HG02970 (cell line): ENCODE data around the gene OTOF.

Experiments
- ATAC-seq: cut with Tn5 transposase; IDR thresholded peaks from one replicate; pipeline ENCODE4 v1.9.1; 2021; ENCODE audit warnings: mild to moderate bottlenecking, moderate library complexity, moderate number of reproducible peaks; ENCODE audit not compliant: unreplicated experiment, low FRiP score

The OTOF gene

DNA sequence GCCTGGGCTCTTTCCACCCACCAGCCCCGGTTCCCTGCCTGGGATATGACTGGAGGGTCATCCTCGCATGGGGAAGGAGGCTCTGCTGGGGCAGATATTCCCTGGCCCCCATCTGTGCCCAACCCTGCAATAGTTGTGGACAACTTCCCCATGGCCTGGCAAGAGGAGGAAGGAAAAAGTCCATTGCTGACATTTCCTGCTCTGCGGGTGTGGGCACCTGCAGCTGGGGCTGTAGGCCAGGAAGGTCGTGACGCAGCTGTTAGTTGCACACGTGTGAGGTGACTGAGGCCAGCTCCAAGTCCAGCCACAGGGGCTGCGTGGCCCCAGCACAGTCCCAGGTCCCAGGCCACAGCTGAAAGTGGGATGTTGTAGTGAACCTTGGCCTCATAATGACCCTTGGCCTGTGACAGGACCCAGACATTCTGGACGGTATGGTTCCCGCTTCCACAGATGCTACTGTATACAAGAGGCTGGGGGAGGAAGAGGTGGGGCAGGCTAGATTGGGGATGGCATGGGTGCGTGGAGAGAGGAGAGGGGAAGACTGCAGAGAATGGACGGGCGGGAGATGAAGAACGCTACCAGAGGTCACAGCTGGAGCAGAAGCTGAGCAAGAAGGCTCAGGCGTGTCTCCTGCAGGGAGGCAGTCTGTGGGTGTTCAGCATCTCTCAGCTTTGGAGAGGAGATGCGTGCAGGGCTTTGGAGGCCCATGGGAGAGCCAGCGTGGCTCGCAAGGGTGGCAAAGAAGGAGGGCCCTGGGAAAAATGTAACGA lies 22.1 kb downstream of the OTOF start:
- ATAC-seq, result no peak

DNA sequence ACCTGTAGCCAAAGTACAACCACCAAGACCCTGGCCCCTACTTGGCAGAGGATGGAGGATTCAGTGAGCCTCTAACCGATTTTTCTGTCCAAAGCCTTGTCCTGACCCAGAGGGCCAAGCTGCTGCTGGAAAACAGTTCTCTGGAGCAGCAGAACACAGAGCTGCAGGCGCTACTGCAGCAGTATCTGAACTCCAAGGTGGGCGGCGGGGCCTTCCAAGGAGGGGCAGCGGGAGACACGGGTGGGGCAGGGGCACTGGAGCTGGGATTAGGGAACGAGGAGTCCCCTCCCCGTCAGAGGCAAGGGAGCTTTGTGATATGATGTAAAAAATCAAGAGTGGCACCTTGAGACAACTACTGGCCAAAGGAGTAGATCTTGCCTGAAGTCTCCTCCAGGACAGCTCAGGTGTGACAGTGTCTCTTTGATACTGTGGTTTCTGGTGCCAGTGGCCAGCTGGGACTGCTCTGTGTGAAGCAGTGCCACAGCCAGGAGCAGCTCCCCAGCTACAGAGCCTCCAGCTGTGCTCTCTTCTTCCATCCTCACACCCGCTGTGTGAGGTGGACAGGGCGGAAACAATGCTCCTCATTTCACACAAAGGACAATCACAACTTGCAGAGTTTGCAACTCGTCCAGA lies 22.8 kb downstream of the OTOF start:
- ATAC-seq, result no peak

DNA sequence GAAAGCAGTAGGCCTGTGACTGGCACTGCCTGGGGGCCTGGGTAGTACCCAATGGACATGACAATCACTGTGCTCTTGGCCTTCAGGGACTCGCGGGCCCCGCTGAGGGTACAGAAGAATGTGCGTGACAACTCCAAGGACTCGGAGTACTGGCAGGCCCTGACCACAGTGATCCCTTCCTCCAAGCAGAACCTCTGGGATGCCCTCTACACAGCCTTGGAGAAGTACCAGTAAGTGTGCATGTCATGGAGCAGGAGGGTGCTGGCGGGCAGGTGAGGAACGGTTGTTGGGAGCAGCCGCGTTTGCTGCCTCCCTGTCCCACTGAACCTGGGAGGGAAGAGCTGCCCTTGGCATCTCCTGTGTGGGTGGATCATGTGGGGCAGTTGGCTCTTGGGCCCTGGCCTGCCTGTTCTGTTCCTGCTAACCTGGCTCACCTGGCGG lies 23.3 kb downstream of the OTOF start:
- no peak for ATAC-seq

DNA sequence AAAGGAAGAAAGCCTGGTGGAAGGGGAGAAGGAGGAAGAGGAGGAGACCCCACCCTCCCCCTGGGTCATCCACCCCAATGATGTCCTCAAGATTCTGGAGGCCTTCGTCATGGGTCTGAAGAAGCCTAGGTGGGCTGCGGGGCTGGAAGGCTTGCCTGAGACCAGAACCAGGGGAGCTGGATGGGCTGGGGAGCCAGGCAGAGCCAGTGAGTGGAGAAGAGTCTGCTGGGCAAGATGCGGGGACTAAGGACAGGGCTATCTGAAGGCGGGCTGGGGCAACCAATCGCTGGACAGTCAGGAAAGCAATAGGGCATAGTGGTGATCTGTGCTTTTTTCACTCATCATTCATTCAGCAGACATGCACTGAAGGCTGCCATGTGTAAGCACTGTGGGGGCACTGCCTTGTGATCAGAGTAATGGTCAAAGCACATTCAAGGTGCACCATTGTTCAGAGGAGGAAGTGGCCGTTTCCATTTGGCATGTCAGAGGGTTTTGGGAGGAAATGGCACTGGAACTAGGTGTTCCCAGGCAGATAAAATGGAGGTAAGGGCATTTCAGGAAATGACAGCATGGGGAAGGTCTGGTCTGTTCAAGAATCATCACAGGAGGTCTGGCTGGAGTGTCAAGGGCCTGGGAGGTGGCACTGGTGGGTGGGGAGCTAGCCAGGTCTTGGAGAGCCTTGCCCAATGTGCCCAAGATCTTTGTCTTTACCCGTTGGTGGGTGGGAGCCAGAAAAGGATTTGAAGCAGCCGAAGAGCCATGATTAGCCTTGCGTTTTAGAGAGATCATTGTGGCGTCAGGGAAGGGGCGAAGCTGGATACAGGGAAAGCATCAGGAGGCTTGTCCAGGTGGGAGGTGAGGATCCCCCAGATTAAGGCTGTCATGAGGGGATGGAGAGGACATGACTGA lies 24.2 kb downstream of the OTOF start:
- ATAC-seq, result no peak

DNA sequence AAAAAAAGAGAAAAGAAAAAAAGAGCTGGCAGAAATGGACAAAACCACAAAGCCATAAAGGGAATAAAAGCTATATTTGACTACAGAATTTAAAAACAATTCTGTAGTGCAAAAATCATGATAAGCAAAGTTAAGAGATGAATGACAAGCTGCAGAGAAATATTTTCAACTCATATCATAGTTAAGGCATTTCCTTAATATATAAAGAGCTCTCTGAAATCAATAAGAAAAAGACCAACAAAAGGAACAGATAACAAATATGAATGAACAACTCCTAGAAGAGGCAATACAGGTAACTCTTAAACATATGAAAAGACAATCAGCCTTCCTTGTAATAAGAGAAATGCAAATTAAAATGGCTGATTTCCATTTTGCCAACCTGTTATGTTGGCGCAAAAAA lies 26.2 kb downstream of the OTOF start:
- ATAC-seq, result no peak

DNA sequence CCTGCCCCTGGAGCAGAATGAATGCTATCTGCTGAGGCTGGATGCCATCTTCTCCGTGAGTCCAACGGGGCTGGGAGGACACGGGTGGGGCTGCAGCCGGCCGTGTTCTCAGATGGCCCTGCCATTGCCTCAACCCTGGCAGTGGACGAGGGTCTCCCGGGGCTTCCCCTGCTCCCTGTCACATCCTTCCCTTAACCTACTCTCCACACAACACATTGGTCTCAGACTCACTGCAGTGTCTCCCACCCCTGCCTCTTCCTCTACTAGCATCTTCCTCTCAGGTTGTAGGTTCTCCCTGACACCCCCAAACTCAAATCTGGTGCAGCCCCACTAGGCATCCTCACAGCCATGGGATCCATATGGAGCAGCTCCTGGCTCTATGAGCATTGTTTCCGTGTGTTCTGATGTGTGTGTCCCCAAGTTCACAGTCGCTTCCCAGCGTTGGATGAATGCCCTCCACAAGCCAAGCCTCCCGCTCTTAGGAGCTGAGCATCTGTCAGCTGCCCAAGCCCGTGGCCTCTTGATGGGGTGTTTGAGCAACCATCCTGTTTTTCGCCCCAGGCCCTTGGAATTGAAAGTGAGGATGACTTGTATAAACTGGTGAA lies 27.8 kb downstream of the OTOF start:
- ATAC-seq, result no peak

DNA sequence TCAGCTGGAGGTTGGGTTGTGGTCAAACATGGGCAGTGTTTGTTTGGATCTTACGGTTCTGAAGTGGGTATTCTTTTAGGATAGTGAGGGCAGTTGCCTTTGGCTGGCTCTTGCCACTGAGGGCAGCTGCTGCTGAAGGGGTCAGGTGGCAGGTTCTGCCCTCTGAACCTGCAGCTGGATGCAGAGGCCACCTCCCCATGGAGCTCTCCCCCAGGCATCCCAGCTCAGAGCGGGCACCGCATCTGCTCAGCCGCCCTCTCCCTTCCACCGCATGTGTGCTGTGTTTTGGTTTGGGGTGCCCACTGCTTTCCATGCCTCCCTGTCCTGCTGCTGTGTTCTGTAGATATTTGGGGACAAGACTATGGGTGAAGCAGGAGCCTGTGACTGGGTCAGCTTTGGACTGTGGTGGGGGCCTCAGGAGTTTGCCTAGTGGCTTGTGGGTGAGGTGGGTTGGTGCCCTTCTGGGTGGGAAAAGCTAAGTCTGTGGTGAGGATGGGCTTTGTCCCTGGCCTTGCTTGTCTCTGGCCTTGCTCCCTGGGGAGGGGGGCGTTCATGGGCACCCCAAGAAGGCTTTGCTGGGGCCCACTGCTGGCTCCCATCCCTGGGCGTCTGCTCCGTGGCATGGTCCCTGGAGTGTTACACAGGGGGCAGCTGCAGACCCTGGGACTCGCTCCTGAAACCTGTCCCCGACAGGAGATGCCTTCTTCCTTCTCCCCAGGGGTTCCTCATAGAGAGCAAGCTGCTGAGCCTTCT lies 28.5 kb downstream of the OTOF start:
- ATAC-seq, result no peak

DNA sequence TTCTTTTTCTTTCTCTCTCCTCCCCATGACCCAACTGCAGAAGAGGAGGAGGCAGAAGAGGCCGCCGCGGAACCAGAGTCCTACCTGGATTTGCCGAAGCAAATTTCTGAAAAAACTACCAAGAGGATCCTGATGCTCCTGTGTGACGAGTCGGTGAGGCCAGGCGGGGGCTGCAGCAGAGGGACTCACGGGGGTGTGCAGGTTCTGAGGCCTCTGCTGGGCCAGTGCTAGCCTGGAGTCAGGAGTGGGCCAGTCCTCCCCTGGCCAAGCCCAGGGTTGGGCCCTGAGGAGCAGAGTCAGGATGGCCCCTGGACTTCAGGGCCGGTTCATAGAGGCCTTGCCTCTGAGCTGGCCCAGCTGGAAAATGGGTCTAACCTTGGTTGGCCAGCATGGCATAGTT lies 29.3 kb downstream of the OTOF start:
- ATAC-seq, result no peak

DNA sequence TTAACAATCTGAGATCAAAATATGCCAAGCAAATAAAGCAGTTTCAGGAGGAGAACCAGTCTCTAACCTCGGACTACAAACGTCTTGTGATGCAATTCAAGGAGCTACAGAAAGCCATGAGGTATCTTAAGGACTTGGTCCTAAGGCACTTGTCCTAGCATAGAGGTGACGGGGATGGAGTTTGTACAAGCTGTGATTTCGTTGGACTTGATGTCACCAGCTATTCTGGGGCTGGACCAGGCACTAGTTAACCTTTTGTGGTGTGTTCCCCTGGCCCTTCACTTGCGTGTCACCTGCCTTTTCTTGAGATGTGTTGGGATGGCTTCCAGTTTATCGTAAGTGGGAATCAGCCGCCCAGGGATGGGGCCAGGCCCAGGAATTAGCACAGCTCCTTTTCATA lies 33.7 kb downstream of the OTOF start:
- no peak for ATAC-seq

DNA sequence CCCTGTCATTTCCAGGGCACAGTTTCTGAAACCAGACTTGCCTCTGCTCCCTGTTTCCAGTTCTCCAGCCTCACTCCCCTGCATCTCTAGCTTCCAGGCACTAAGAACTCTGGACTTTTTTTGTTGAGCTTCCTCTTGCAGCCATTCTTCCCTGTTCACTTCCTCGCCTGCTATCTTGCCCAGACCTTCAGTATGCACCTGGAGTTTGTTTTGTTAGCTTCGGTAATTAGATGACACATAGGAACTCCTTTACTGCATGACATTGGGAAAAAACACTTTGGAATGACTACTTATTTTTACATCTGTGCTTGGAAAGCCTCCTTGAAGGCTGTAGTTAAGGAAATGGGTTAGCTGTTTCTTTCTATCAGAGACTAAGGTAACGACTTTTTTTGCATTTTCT lies 35.2 kb downstream of the OTOF start:
- no peak for ATAC-seq

DNA sequence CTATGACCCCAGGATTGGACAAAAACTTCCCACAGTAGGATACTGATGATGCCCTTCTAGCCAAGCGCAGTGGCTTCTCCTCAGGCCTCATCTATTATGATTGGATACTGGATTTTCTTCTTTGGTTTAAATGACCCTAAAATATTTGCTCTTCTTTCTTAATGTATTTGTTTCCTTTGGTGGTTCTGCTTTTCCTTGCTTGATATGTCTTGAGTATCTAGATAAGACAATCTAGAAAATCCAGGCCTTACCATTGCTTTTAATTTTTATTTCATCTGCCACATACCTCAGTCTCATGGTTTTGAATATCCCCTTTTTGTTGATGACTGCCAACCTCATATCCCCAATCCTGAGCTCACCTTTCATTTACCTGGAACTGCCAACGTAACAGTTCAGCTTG lies 35.6 kb downstream of the OTOF start:
- no peak for ATAC-seq

DNA sequence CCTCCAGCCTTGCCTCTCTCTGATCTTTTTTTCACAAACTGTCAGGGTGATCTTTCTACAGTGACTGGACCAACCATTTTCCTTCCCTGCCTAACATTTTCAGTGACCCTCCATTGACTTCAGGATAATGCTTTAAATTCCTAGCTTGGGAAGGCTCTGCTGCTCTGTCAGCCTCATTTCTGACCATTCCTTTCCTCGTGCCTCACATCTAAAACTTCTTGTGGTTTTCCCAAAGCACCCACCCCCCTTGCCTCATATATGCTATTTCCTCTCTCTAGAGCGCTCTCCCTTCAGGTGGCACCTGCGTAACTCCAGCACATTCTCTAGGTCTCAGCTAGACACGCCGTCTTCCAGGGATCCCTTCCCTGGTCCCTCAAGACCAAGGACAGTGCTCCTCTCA lies 39.0 kb downstream of the OTOF start:
- ATAC-seq, result no peak

DNA sequence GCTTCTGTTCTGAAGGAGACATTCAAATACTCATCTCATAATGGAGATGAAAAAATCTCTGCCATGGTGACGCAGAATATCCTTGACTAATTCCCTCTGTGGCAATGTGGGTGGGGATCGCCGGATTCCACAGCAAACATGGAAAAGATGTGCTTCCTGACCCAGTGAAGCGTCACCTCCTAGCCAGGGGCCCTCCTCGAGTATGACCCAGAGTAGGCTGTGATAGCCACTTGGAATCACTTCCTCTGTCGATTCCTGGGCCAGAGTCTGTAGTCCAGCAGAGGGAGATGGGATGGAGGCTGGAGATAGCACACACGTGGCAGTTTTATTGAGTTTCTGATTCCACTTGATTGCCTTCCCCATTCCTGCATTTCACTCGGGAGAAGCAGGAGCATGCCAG lies 39.4 kb downstream of the OTOF start:
- no peak for ATAC-seq

DNA sequence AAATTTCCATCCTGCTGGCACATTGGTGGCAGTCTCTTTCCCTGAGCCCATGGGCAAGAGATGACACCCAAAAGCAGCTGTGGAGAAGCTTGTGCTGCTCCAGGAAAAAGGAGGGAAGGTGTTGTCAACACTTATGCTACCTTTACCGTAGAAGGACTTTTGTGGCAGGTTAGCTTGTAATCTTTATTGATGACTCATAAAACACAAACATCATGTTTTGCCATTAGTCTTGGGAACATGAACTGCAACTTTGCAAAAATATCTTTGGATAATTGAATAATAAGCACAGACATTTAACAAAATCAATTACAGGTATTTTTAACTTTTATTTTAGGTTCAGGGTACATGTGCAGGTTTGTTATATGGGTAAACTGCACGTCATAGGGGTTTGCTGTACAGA lies 42.8 kb downstream of the OTOF start:
- no peak for ATAC-seq

DNA sequence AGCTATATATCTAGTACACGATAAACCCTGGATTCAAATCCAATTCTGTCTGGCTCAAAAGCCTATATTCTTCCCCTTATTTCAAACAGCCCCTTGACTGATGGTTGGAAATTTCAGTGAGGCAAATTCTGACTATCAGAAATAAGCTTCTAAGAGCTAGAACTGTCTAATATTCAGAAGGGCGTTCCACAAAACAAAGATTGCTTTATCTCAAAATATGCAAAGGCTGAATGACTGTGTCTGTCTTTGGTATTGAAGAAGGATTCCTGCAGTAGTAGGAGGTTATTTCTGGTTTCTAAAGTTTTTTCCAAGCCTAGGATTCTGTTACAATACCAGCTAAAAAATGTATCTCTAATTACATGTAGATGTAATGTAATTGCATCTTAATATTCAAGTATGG lies 45.1 kb downstream of the OTOF start:
- no peak for ATAC-seq

DNA sequence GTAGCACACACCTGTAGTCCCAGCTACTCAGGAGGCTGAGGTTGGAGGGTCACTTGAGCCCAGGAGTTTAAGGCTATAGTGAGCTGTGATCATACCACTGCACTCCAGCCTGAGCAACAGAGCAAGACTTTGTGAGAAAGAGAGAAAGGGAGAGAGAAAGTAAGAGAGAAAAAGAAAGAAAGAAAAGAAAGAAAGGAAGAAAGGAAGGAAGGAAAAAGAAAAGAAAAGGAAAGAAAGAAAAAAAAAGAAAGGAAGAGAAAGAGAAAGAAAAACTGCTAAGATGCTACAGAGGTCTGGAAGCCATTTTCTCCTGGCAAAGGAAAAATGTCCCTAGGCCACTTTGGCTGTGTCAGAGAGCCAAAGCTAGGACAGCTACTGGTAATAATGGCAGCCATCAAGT lies 45.6 kb downstream of the OTOF start:
- ATAC-seq, result no peak

DNA sequence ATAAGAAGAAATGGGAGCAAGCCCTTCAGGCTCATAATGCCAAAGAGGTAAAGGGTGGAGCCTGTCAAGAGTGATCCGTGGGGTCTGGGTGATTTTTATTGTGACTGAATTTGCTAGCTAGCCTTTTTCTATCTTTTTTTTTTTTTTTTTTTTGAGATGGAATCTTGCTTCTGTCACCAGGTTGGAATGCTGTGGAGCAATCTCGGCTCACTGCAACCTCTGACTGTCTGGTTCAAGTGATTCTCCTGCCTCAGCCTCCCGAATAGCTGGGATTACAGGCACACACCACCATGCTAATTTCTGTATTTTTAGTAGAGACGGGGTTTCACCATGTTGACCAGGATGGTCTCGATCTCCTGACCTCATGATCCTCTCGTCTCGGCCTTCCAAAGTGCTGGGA lies 47.1 kb downstream of the OTOF start:
- no peak for ATAC-seq

DNA sequence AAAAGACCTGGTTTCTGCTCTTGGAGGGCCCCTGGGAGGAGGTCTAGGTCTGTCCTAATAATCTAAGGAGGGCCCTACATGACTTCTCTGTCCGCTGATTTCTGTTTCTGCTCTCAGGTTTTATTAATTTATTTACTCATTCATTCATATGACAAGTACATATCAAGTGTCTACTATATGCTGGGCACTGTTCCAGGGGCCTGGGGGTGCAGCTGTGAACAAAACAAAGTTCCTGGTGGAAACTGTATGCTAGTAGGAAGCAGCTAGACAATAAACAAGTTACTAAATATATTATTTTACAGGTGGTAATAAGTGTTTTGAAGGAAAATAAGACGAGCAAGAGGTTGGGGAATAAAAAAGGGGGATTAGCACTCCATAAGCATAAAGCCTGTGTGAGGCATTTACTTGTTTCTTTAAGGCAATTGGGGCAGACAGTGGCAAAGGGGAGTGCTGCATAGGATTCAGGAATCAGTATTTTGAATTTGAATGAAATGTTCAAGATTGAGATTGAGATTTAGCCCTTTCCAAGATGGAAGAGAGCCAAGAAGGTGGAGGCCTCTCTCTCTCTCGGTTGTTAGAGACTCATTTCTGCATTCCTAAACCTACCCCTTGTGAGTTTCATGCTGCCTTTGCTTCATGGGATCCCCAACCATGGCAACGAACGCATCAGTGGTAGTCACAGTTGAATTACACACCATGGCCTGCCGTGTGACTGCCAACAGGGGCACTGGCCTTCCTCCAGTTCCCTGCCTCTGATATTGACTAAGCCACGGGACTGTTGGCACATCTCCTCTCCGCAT lies 47.9 kb downstream of the OTOF start:
- ATAC-seq, result no peak

DNA sequence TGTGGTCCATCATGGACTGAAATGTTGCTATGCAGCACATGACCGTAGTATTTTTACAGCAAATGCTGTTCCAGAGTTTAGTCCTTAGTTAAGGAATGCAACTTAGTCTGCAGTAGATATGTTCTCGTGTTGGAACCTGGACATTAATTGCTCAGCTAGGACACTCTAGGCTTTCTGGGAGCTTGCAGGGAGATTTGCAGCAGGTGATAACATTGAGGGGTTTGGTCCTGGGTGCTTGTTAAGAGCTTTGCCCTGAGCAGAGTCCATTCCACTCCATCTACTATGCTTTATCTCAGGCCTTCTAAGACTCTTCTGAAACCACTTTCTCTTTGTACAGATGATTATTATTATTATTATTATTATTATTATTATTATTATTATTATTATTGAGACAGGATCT lies 49.1 kb downstream of the OTOF start:
- no peak for ATAC-seq
